Osteocyte (in vitro differentiated cells): Measurements from ENCODE around the gene RNF135. TPM values are rescaled to one million over a fixed set of nuclear protein-coding genes. Genes with fewer than 3 reads are reported as not detected.

Source experiments
- DNase-seq: peaks from one replicate; pipeline ENCODE4 v3.0.0; 2021; ENCODE audit warnings: mixed read lengths; ENCODE audit not compliant: unreplicated experiment; ENCODE audit errors: extremely low spot score
- H3K27ac Mint-ChIP-seq: one replicate; pipeline ENCODE4 v1.8.0; 2021; ENCODE audit warnings: mild to moderate bottlenecking, mixed read lengths; ENCODE audit not compliant: unreplicated experiment
- H3K27me3 Mint-ChIP-seq: one replicate; pipeline ENCODE4 v1.8.0; 2021; ENCODE audit warnings: mixed read lengths; ENCODE audit not compliant: unreplicated experiment
- H3K36me3 Mint-ChIP-seq: one replicate; pipeline ENCODE4 v1.8.0; 2021; ENCODE audit warnings: mixed read lengths; ENCODE audit not compliant: unreplicated experiment
- H3K4me1 Mint-ChIP-seq: one replicate; pipeline ENCODE4 v1.8.0; 2021; ENCODE audit warnings: mixed read lengths; ENCODE audit not compliant: unreplicated experiment
- H3K4me3 Mint-ChIP-seq: one replicate; pipeline ENCODE4 v1.8.0; 2021; ENCODE audit warnings: mild to moderate bottlenecking, moderate library complexity, mixed read lengths; ENCODE audit not compliant: unreplicated experiment
- H3K9me3 Mint-ChIP-seq: one replicate; pipeline ENCODE4 v1.8.0; 2021; ENCODE audit warnings: mixed read lengths; ENCODE audit not compliant: unreplicated experiment
- CTCF ChIP-seq: fragments of 200-600 bp; sonication (generic); IDR thresholded peaks from 2 replicates; pipeline ENCODE4 v1.5.0; 2021; ENCODE audit warnings: antibody characterized with exemption, mild to moderate bottlenecking, moderate library complexity
- total RNA-seq: library from RNA; stranded (reverse); gene quantifications from 2 replicates; pipeline ENCODE4 v1.2.1, GENCODE V29; 2021

RNF135 gene
- total RNA-seq, 1 donor from 2014 or later, result 16.1 TPM

GRCh38 chr17:30996486-30996885 lies 25.6 kb downstream of the RNF135 start:
- peaks cover 30% of the 10 kb centered on the region for H3K36me3 Mint-ChIP-seq
- H3K27me3 Mint-ChIP-seq, result no peaks in the 10 kb centered on the region
- H3K4me1 Mint-ChIP-seq, result no peaks in the 10 kb centered on the region
- no peak overlapping the region for H3K27ac Mint-ChIP-seq
- no peak for DNase-seq
- H3K9me3 Mint-ChIP-seq, result no peaks in the 10 kb centered on the region
- H3K4me3 Mint-ChIP-seq, result no peak overlapping the region
- TF ChIP-seq CTCF, result no peak

GRCh38 chr17:30997270-30997669 lies 26.4 kb downstream of the RNF135 start:
- no peak for TF ChIP-seq CTCF
- no peak overlapping the region for H3K4me3 Mint-ChIP-seq
- H3K4me1 Mint-ChIP-seq, result no peaks in the 10 kb centered on the region
- no peaks in the 10 kb centered on the region for H3K27me3 Mint-ChIP-seq
- H3K36me3 Mint-ChIP-seq, result peaks cover 37% of the 10 kb centered on the region
- no peak overlapping the region for H3K27ac Mint-ChIP-seq
- H3K9me3 Mint-ChIP-seq, result no peaks in the 10 kb centered on the region
- no peak for DNase-seq

- Mint-ChIP-seq H3K4me3 (no peak overlapping the region), H3K27me3 (no peaks in the 10 kb centered on the region), H3K36me3 (peaks cover 36% of the 10 kb centered on the region), H3K4me1 (no peaks in the 10 kb centered on the region), H3K27ac (no peak overlapping the region), H3K9me3 (no peaks in the 10 kb centered on the region)
- TF ChIP-seq CTCF, result no peak
- no peak for DNase-seq
These were observed 27.0 kb downstream of the RNF135 start for GRCh38 chr17:30997842-30998241.

GRCh38 chr17:31002047-31002446 lies 31.2 kb downstream of the RNF135 start:
- Mint-ChIP-seq H3K36me3 (peaks cover 48% of the 10 kb centered on the region), H3K4me1 (peaks cover 3% of the 10 kb centered on the region), H3K27ac (no peak overlapping the region), H3K4me3 (no peak overlapping the region), H3K27me3 (no peaks in the 10 kb centered on the region), H3K9me3 (no peaks in the 10 kb centered on the region)
- TF ChIP-seq CTCF, result no peak
- no peak for DNase-seq

- DNase-seq, result no peak
- Mint-ChIP-seq H3K4me1 (peaks cover 13% of the 10 kb centered on the region), H3K4me3 (no peak overlapping the region), H3K36me3 (peaks cover 45% of the 10 kb centered on the region), H3K27me3 (no peaks in the 10 kb centered on the region), H3K27ac (no peak overlapping the region), H3K9me3 (no peaks in the 10 kb centered on the region)
- TF ChIP-seq CTCF, result no peak
These were observed 32.5 kb downstream of the RNF135 start for GRCh38 chr17:31003225-31003866.
